GM10248 (cell line): ENCODE results near the gene ZSCAN21.

Experiments
- CTCF ChIA-PET: fragments of 300-600 bp; sonication (Branson Sonifier 250); formaldehyde crosslinking; extraction: SDS; loops from one replicate; lab custom pipeline; 2021; ENCODE audit warnings: antibody characterized with exemption; lab: Yijun Ruan, JAX
- POLR2A ChIA-PET: fragments of 350-650 bp; sonication (Branson Sonifier 250); formaldehyde crosslinking; extraction: SDS; loops from one replicate; lab custom pipeline; 2020; ENCODE audit warnings: antibody characterized with exemption; lab: Yijun Ruan, JAX
- DNase-seq: peaks from one replicate; pipeline ENCODE4 v3.0.0; 2012; ENCODE audit errors: extremely low spot score
- TF ChIP-seq, protein P1 (sequence below): IDR thresholded peaks from 2 replicates; pipeline ENCODE4 v1.5.1; 2012; ENCODE audit warnings: mild to moderate bottlenecking, low read depth; ENCODE audit errors: extremely low read depth, missing control alignments, control extremely low read depth

The ZSCAN21 gene

DNA sequence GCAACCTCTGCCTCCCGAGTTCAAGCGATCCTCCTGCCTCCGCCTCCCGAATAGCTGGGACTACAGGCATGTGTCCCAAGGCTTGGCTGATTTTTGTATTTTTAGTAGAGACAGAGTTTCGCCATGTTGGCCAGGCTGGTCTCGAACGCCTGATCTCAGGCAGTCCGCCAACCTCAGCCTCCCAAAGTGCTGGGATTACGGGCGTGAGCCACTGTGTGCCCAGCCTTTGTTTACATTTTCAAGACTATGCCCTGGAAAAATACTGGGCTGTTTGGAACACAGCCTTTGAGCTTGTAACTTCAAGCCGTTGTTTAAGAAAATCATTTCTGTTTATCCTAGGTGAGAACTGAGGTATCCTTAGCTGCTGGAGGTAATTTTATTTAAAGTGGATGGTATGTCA lies 32.3 kb upstream of the ZSCAN21 start:
- DNase-seq, result no peak
- TF ChIP-seq, protein P1, sequence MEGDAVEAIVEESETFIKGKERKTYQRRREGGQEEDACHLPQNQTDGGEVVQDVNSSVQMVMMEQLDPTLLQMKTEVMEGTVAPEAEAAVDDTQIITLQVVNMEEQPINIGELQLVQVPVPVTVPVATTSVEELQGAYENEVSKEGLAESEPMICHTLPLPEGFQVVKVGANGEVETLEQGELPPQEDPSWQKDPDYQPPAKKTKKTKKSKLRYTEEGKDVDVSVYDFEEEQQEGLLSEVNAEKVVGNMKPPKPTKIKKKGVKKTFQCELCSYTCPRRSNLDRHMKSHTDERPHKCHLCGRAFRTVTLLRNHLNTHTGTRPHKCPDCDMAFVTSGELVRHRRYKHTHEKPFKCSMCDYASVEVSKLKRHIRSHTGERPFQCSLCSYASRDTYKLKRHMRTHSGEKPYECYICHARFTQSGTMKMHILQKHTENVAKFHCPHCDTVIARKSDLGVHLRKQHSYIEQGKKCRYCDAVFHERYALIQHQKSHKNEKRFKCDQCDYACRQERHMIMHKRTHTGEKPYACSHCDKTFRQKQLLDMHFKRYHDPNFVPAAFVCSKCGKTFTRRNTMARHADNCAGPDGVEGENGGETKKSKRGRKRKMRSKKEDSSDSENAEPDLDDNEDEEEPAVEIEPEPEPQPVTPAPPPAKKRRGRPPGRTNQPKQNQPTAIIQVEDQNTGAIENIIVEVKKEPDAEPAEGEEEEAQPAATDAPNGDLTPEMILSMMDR, result no peak
- ChIA-PET POLR2A (no interaction called here), CTCF (interaction anchor here (0.6 to 1.8 kb wide), 5 partner anchors 9 to 99 kb away, joined by 3 to 4 read pairs (median 4); partner anchors contain the start of gene ZSCAN21)

DNA sequence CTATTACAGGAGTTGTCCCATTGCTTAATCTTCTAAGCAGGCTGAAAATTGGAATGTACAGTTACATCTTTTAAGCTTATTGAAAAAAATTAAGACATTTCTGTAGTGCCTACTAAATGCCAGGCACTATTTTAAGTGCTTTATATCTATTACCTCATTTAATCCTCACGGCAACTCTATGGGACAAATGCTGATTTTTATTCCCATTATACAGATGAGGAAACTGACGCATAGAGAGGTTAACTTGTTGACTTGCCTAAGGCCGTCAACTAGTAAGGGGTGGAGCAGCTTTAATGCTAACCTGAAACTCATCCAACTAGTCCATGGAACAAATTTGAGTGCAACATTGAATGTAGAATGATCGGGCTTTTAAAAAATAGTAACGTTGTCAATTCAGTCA lies 31.7 kb upstream of the ZSCAN21 start:
- POLR2A ChIA-PET, result no interaction called here
- CTCF ChIA-PET, result interaction anchor here (0.6 to 1.1 kb wide), 2 partner anchors 11 to 100 kb away, joined by 3 read pairs; no protein-coding TSS in a partner anchor
- DNase-seq, result no peak
- TF ChIP-seq, protein P1, result no peak

GRCh38 chr7:100019908-100020307 lies 29.7 kb upstream of the ZSCAN21 start:
- POLR2A ChIA-PET, result no interaction called here
- no peak for DNase-seq
- CTCF ChIA-PET, result interaction anchor here (0.8 to 3.0 kb wide), 7 partner anchors 14 to 117 kb away, joined by 3 to 7 read pairs (median 3); no protein-coding TSS in a partner anchor
- TF ChIP-seq, protein P1, result no peak

- ChIA-PET POLR2A (interaction anchor here (0.7 kb wide), 1 partner anchor 557 kb away, joined by 5 read pairs; no protein-coding TSS in a partner anchor), CTCF (interaction anchor here (1.2 to 3.0 kb wide), 5 partner anchors 27 to 107 kb away, joined by 3 to 8 read pairs (median 4); no protein-coding TSS in a partner anchor)
- DNase-seq, result no peak
- TF ChIP-seq, protein P1, result no peak
Measured at GRCh38 chr7:100021297-100021696, 28.3 kb upstream of the ZSCAN21 start.

DNA sequence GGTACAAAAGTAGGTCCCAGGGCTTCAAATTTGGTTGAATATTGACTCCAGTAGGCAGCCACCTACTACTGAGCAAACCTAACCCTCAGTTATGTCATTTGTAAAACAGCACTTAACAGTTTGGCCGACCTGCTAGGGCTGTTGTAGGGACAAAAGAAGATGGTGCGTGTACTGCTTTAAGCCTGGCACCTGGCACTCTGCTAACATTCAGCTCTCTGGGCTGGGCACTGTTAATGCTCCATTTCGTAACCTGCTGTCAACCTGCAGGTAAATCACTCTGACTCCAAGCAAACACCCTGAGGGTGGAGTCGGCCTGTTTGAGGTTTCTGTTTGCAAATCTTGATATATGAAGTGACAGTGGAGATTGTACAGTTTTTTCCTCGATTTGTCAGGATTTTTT lies 27.0 kb upstream of the ZSCAN21 start:
- CTCF ChIA-PET, result interaction anchor here (0.6 to 1.6 kb wide), 5 partner anchors 9 to 620 kb away, joined by 3 to 8 read pairs (median 3); no protein-coding TSS in a partner anchor
- no peak for DNase-seq
- TF ChIP-seq, protein P1, result no peak
- POLR2A ChIA-PET, result interaction anchor here (0.9 kb wide), 1 partner anchor 23 kb away, joined by 3 read pairs; no protein-coding TSS in a partner anchor

- POLR2A ChIA-PET, result no interaction called here
- no peak for DNase-seq
- TF ChIP-seq, protein P1, result no peak
- CTCF ChIA-PET, result interaction anchor here (1.3 kb wide), 1 partner anchor 33 kb away, joined by 3 read pairs; no protein-coding TSS in a partner anchor
Measured at GRCh38 chr7:100023526-100023925, 26.0 kb upstream of the ZSCAN21 start.
